HEK293T (cell line): Measurements from ENCODE around the gene DAND5.

ENCODE experiments used
- CTCF ChIA-PET: fragments of 350-600 bp; formaldehyde crosslinking; extraction: SDS; loops from one replicate; lab custom pipeline; 2021; ENCODE audit warnings: antibody characterized with exemption, inconsistent platforms; lab: Yijun Ruan, JAX
- POLR2A ChIA-PET: fragments of 350-600 bp; formaldehyde crosslinking; extraction: SDS; loops from one replicate; lab custom pipeline; 2020; ENCODE audit warnings: antibody characterized with exemption, inconsistent platforms; lab: Yijun Ruan, JAX
- DNase-seq: peaks from one replicate; pipeline ENCODE4 v3.0.0; 2012; ENCODE audit warnings: mixed read lengths; ENCODE audit errors: extremely low spot score
- ARNT ChIP-seq: fragments of 450-650 bp; IDR thresholded peaks from 2 replicates; pipeline ENCODE4 v1.6.1; 2017; ENCODE audit warnings: mild to moderate bottlenecking
- BHLHE40 ChIP-seq: fragments of 450-650 bp; IDR thresholded peaks from 2 replicates; pipeline ENCODE4 v1.6.1; 2016; ENCODE audit warnings: mild to moderate bottlenecking, moderate library complexity, borderline replicate concordance
- CTBP1 ChIP-seq: fragments of 450-650 bp; IDR thresholded peaks from 2 replicates; pipeline ENCODE4 v1.6.1; 2016; ENCODE audit warnings: borderline replicate concordance
- ELF4 ChIP-seq: fragments of 450-650 bp; IDR thresholded peaks from 2 replicates; pipeline ENCODE4 v1.6.1; 2017; ENCODE audit warnings: antibody characterized with exemption
- FOXA1 ChIP-seq: fragments of 450-650 bp; IDR thresholded peaks from 2 replicates; pipeline ENCODE4 v1.6.1; 2016; ENCODE audit warnings: mild to moderate bottlenecking
- FOXK2 ChIP-seq: fragments of 450-650 bp; IDR thresholded peaks from 2 replicates; pipeline ENCODE4 v1.6.1; 2016; ENCODE audit warnings: mild to moderate bottlenecking
- FOXM1 ChIP-seq: fragments of 450-650 bp; IDR thresholded peaks from 2 replicates; pipeline ENCODE4 v1.6.1; 2017; ENCODE audit warnings: mild to moderate bottlenecking, borderline replicate concordance
- HDGF ChIP-seq: fragments of 450-650 bp; IDR thresholded peaks from 2 replicates; pipeline ENCODE4 v1.6.1; 2017; ENCODE audit warnings: antibody characterized with exemption, borderline replicate concordance
- L3MBTL2 ChIP-seq: fragments of 450-650 bp; conservative IDR thresholded peaks from 2 replicates; pipeline ENCODE4 v1.6.1; 2016; ENCODE audit warnings: mild to moderate bottlenecking
- LEF1 ChIP-seq: fragments of 450-650 bp; IDR thresholded peaks from 2 replicates; pipeline ENCODE4 v1.6.1; 2017; ENCODE audit warnings: mild to moderate bottlenecking, borderline replicate concordance
- NFRKB ChIP-seq: fragments of 450-650 bp; IDR thresholded peaks from 2 replicates; pipeline ENCODE4 v1.6.1; 2016; ENCODE audit warnings: mild to moderate bottlenecking, moderate library complexity
- PKNOX1 ChIP-seq: fragments of 450-650 bp; IDR thresholded peaks from 2 replicates; pipeline ENCODE4 v1.6.1; 2016
- SP1 ChIP-seq: fragments of 450-650 bp; IDR thresholded peaks from 2 replicates; pipeline ENCODE4 v1.6.1; 2017
- SUZ12 ChIP-seq: fragments of 450-650 bp; IDR thresholded peaks from 2 replicates; pipeline ENCODE4 v1.6.1; 2016; ENCODE audit warnings: mild to moderate bottlenecking
- TARDBP ChIP-seq: fragments of 450-650 bp; IDR thresholded peaks from 2 replicates; pipeline ENCODE4 v1.6.1; 2016
- ZNF384 ChIP-seq: fragments of 450-650 bp; IDR thresholded peaks from 2 replicates; pipeline ENCODE4 v1.6.1; 2016

The DAND5 gene

GRCh38 chr19:12993562-12993961, 24.2 kb downstream of the DAND5 start:
- DNase-seq: no peak
- TF ChIP-seq CTBP1 (no peak), TARDBP (no peak), FOXM1 (no peak), ELF4 (no peak), ARNT (no peak), NFRKB (no peak), ZNF384 (no peak), SP1 (no peak), LEF1 (no peak), SUZ12 (no peak)
- POLR2A ChIA-PET: no interaction called here
- CTCF ChIA-PET: no interaction called here

- DNase-seq: peak; percentile 60
- TF ChIP-seq FOXM1 (no peak), NFRKB (no peak), L3MBTL2 (peak; percentile 82), PKNOX1 (0 out of 2 replicates have a peak, but pooled peaks have one; percentile 10), BHLHE40 (no peak)
- POLR2A ChIA-PET: no interaction called here
- CTCF ChIA-PET: no interaction called here
These were observed 25.6 kb downstream of the DAND5 start, which contains the start of gene NFIX for GRCh38 chr19:12994701-12995595. Gene NFIX, plus strand, starts transcription at chr19:12995475. Its CDS starts 363 bp downstream, at chr19:12995838.

- CTCF ChIA-PET: no interaction called here
- DNase-seq: no peak
- no peak for TF ChIP-seq PKNOX1
- no peak for TF ChIP-seq TARDBP
- TF ChIP-seq L3MBTL2: no peak
- TF ChIP-seq SUZ12: no peak
- TF ChIP-seq FOXK2: no peak
- no peak for TF ChIP-seq ARNT
- no peak for TF ChIP-seq BHLHE40
- no peak for TF ChIP-seq HDGF
- no peak for TF ChIP-seq CTBP1
- no peak for TF ChIP-seq FOXA1
- TF ChIP-seq ZNF384: no peak
- no peak for TF ChIP-seq NFRKB
- no peak for TF ChIP-seq ELF4
- no peak for TF ChIP-seq LEF1
- TF ChIP-seq FOXM1: no peak
- no peak for TF ChIP-seq SP1
- POLR2A ChIA-PET: no interaction called here
These were observed 26.4 kb downstream of the DAND5 start for GRCh38 chr19:12995596-12996405.

- no peak for TF ChIP-seq HDGF
- TF ChIP-seq ZNF384: no peak
- no peak for TF ChIP-seq BHLHE40
- no peak for TF ChIP-seq CTBP1
- no peak for TF ChIP-seq FOXK2
- no peak for TF ChIP-seq SUZ12
- ChIA-PET CTCF (no interaction called here), POLR2A (no interaction called here)
- DNase-seq: no peak
These were observed 27.2 kb downstream of the DAND5 start for GRCh38 chr19:12996406-12997094.

GRCh38 chr19:12997179-12997966, 28.0 kb downstream of the DAND5 start:
- ChIA-PET CTCF (no interaction called here), POLR2A (no interaction called here)
- TF ChIP-seq PKNOX1 (no peak), L3MBTL2 (no peak), ZNF384 (no peak), CTBP1 (no peak), ARNT (no peak), BHLHE40 (no peak), ELF4 (no peak), FOXM1 (no peak), TARDBP (no peak), FOXA1 (no peak)
- no peak for DNase-seq
